ENCODE measurements around the gene RNF138.
"Not testable (repeated sequence)": the region's sequence is repeated elsewhere in the genome, so short reads cannot be mapped to it uniquely, and the experiment has no call there.

Gene RNF138

GRCh38 chr18:32160547-32160946 lies 68.9 kb downstream of the RNF138 start:
- FAIRE-seq, result no peak

GRCh38 chr18:32167980-32168730 lies 76.5 kb downstream of the RNF138 start:
- FAIRE-seq (no peak), DNase-seq (ENCODE audit: extremely low spot score, insufficient read length, low read depth) (no peak)

More at GRCh38 chr18:32160547-32160946, 68.9 kb downstream of the RNF138 start:
- DNase-seq (ENCODE audit: extremely low spot score, insufficient read length, low read depth), result no peak

DNA sequence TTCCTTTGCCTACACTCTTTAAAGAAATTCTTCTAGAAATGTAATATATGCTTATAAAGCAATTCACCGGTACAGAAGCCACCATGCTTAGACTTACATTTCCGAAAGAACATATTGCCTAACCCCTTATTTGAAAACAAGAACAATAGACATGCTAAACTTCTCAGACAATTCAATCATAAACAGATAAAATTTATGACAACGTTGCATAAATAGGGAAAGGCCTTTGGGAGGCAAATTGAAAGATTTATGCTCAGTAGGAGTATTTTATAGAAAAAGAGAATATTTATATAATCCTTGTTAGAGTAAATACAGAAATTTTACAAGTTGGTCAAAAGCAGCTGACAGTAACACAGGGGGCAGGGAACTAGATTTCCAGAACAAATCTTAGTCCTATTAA lies 82.0 kb downstream of the RNF138 start:
- no peak for FAIRE-seq

GRCh38 chr18:32174719-32175118 lies 83.0 kb downstream of the RNF138 start:
- DNase-seq (ENCODE audit: extremely low spot score, insufficient read length, low read depth) (no peak), FAIRE-seq (no peak)

More for the DNA sequence above, 82.0 kb downstream of the RNF138 start:
- no peak for DNase-seq (ENCODE audit: extremely low spot score, insufficient read length, low read depth)

DNA sequence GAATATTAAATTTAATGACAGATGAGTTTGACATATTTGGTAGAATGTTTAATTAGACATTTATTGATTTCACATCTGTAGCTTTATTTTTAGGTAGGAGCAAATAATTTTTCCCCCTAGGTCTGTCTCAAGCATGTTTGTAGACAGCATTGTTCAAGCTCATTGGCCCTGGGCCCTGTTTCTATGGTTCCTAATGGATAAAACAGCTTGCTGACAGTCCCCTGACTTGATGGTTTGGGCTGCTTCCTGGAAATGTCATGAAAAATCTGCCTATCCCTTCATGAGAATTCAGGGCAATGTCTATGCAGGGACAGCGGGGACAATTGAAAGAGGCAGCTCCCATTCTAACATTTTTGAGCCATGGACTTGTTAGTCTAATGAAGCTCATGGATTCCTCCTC lies 83.6 kb downstream of the RNF138 start:
- no peak for DNase-seq (ENCODE audit: extremely low spot score, insufficient read length, low read depth)
- FAIRE-seq, result no peak

GRCh38 chr18:32176745-32177144 lies 85.1 kb downstream of the RNF138 start:
- DNase-seq (ENCODE audit: extremely low spot score, insufficient read length, low read depth); FAIRE-seq: not testable (repeated sequence)

DNA sequence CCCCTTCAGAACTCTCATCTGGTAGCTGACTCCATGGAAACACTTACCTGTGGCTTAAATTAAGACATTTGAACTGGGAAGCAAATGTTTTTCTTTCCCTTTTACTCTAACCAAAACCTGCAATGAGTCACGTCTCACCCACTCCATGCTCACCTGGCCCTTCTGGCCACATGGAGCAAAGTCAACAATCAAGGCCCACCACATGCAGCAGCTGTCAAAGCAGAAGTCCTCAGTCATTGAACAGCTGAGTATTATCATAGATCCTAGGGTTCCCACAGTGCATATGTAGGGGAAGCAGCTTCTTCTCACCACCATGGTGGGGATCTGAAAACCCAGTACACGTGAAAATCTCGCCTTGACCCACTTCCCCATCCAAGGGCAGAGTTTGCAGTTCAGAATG lies 85.9 kb downstream of the RNF138 start:
- FAIRE-seq (no peak), DNase-seq (ENCODE audit: extremely low spot score, insufficient read length, low read depth) (no peak)

Measured in GM18507 (cell line).